NCI-H510A treated with DMSO at 0.1 percent for 48 hours (cell line): ENCODE measurements around the gene REN.
A peak's percentile ranks its signal among the peaks of the same experiment; 100 is the strongest.

Source experiments
- DNase-seq: peaks from one replicate; lab custom pipeline; 2025; lab: John Stamatoyannopoulos, UW

The REN gene

GRCh38 chr1:204190212-204191211 lies 24.4 kb upstream of the REN start:
- DNase-seq, result peak; percentile 72

- no peak for DNase-seq
Observed at GRCh38 chr1:204188959-204189639, 23.0 kb upstream of the REN start.

- no peak for DNase-seq
Observed at GRCh38 chr1:204186597-204186996, 20.5 kb upstream of the REN start.

GRCh38 chr1:204181116-204181515 lies 15.0 kb upstream of the REN start:
- no peak for DNase-seq

DNA sequence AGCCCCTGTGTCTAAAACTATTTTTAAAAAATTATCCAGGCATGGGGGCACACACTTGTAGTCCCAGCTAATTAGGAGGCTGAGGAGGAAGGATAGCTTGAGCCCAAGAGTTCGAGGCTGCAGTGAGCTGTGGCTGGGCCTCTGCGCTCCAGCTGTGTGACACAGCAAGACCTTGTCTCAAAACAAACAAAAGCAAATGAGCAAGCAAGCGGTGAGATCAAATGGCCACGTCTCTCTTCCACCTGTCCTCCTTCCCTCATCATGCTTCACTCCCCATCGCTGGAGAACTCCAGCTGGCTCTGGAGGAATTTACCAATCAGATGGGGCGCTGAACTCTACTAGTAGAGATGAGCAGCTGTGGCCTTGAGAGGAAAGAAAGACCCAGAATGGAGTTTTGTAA lies 14.0 kb upstream of the REN start:
- DNase-seq, result peak; percentile 57

- DNase-seq, result no peak
Observed at GRCh38 chr1:204178487-204179281, 12.5 kb upstream of the REN start.

GRCh38 chr1:204177133-204177532 lies 11.0 kb upstream of the REN start:
- DNase-seq, result no peak

GRCh38 chr1:204176049-204176448 lies 9.9 kb upstream of the REN start:
- no peak for DNase-seq

DNA sequence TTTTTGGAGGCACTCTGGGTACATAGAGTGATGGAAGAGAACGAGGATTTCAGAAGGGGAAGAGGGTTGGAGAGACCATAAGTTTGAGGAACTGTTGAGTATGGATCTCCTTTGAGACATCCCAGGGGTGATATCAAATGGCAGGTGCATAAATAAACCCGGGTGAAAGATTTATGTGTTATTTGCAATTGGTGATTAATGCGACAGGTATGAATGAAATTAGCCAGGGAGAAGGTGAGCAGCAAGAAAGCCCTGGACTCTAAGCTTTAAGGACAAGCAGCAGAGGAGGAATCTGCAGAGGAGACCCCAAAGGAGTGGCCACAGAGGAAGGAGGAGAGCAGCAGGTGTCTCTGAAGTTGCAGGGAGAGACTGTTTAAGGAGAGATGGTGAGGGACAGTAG lies 8.8 kb upstream of the REN start:
- no peak for DNase-seq

- DNase-seq, result no peak
Observed at GRCh38 chr1:204172404-204173029, 6.4 kb upstream of the REN start.

DNA sequence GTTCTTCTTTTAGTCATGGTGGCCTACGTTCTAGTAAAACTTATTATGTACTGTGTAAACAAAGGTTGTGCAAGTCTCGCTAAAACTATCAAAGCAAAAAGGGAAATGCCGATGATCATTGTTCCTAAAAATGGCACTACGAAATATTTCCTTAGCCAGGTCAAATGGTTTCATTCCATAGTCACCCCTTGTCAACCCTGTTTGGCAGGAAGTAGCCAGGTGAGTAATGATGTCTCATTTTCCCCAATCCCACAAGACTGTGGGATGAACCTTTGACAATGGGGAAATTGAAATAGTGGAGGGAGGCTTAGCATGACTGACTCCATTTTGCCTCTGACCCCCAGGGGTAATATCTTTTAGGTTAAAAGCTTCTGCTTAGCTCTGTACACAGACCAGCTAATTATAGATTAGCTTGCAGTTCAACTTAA lies 5.6 kb upstream of the REN start:
- no peak for DNase-seq

DNA sequence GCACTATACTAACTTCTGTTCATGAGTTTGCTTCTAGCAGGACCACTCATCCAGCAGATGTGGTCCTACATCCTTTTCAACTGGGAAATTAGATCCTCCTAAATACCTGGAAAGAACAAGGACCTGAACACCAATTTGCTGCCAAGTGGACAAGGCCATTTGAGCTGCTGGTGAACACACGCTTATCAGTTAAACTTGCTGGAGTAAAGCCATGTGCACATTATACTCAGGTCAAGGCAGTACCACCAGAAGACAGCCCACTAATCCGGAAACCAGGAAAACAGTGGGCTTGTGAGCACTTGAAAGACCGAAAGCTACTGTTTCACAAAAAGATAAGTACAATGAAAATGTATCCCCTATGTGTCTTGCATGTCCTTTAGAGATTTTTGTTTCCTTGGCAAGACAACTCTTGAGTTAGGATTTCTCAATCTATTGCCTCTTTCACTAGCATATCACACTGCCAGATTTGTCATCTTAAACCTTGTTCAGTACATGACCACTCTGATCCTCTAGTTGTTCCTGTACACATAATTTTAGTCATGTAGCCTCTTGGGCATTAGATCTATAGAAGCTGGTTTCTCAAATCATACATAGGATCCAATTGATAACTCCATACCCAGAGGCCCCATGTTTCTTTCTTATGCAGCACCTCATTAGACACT lies 4.5 kb upstream of the REN start:
- DNase-seq, result no peak

GRCh38 chr1:204169858-204170257 lies 3.7 kb upstream of the REN start:
- no peak for DNase-seq

GRCh38 chr1:204167730-204168129 lies 1.6 kb upstream of the REN start:
- no peak for DNase-seq

DNA sequence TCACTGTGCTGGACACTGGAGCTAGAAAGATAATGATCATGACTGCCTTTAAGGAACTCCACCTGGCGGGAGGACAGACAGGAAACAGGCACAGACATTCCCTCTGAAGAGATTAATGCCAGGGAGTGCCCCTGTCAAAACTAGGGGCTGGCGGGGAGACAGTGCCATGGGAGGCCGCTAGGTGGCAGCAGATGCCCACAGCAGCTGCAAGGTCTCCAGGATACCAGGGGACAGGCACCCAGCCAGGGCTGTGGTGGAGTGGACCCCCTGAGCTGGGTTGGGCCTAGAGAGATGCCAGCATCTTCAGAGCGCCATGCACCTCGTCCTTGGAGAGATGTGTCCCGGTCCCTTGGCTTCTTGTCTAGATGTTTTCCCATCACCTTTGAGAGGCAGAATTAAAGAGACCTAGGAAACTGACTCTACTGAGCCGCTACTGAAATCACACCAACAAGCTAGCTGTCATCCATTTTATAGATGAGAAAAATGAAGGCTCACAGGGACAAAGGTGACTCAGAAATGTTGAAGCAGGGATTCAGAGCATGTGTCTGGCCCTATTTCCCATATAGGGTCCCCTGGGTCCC lies 3.6 kb downstream of the REN start:
- DNase-seq, result peak; percentile 91

- no peak for DNase-seq
Observed at GRCh38 chr1:204161609-204162493, 4.3 kb downstream of the REN start.

GRCh38 chr1:204157962-204158361 lies 8.2 kb downstream of the REN start:
- DNase-seq, result no peak

DNA sequence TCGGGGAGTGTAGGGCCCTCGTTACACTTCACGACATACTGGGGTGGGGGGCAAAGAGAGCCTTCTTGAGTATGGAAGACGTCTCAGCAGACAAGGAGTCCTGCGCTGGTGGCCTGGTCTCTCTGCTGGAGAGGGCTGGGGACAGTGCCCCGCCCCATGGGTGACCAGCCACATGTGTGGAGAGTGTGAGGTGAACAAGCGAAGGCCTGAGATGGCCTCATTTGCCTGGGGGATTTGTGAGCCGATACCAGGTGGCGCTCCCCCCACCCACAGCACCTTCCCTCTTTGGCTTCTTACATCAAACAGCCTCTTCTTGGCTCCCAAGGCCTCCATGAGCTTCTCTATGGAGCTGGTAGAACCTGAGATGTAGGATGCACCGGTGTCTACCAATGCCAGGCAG lies 10.3 kb downstream of the REN start:
- no peak for DNase-seq

GRCh38 chr1:204154568-204155255 lies 11.4 kb downstream of the REN start:
- DNase-seq, result no peak
